BLaER1 (cell line): ENCODE measurements around the gene RDH8.

Experiments used
- H3K27ac ChIP-seq: shearing (Covaris generic); formaldehyde crosslinking; 2 replicates; pipeline ENCODE4 v1.8.1; 2022
- H3K27me3 ChIP-seq: shearing (Covaris generic); formaldehyde crosslinking; 2 replicates; pipeline ENCODE4 v1.8.1; 2022
- H3K36me3 ChIP-seq: shearing (Covaris generic); formaldehyde crosslinking; 2 replicates; pipeline ENCODE4 v1.8.1; 2022
- H3K4me1 ChIP-seq: shearing (Covaris generic); formaldehyde crosslinking; 2 replicates; pipeline ENCODE4 v1.8.1; 2022
- H3K4me2 ChIP-seq: shearing (Covaris generic); formaldehyde crosslinking; 2 replicates; pipeline ENCODE4 v1.8.1; 2022
- H3K4me3 ChIP-seq: shearing (Covaris generic); formaldehyde crosslinking; 2 replicates; pipeline ENCODE4 v1.8.1; 2022
- H3K9ac ChIP-seq: shearing (Covaris generic); formaldehyde crosslinking; 2 replicates; pipeline ENCODE4 v1.8.1; 2022
- H3K9me3 ChIP-seq: shearing (Covaris generic); formaldehyde crosslinking; 2 replicates; pipeline ENCODE4 v1.8.1; 2022
- H4K20me1 ChIP-seq: shearing (Covaris generic); formaldehyde crosslinking; 2 replicates; pipeline ENCODE4 v1.8.1; 2022
- Cebpa-rat ChIP-seq: shearing (Covaris generic); IDR thresholded peaks from 2 replicates; pipeline ENCODE4 v1.8.1; 2022

RDH8 gene

DNA sequence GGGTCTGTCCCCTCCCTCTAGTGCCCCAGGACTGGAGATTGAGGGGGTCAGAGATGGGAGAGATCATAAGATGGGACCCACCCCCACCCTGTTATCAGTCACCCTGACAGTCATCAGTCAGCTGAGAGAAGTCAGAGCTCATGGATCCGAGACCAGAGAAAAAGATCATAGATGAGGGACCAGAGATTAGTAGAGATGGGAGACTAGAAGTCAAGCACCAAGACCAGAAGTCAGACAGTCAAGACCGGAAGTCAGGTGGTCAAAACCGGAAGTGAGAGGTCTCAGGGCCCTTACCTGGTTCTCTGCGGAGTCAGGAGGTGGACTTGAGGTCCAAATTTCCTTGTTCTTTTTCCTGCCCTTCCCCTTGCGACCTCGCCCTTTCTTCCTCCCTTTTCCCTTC lies 10.0 kb upstream of the RDH8 start:
- Histone ChIP-seq H3K4me2 (no peak overlapping the region), H3K27me3 (no peaks in the 10 kb centered on the region), H3K9ac (no peak overlapping the region)

DNA sequence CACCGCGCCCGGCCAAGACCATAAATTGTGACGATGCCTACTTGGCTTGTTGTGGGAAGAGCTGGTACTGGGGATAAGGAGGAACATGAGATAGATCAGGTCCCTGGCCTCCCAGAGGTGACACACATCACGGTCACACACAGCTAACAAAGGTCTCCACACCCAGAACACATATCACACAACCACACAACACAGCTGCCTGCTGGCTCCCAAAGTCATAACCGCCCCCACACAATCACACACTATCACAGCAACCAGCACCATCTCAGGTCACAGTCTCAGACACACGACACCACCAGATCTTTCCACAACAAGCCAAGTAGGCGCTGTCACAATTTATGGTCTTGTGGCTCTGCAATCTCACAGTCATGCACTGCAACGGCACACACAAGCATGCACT lies 8.7 kb upstream of the RDH8 start:
- peaks cover 60% of the 10 kb centered on the region for H3K4me1 ChIP-seq
- no peak overlapping the region for H3K27ac ChIP-seq
- H3K27me3 ChIP-seq: peaks cover under 1% of the 10 kb centered on the region; the same call in 1 of the 2 replicates
- no peak overlapping the region for H3K9ac ChIP-seq
- no peaks in the 10 kb centered on the region for H3K9me3 ChIP-seq
- no peak overlapping the region for H3K4me3 ChIP-seq
- H3K4me2 ChIP-seq: 0 out of 2 replicates have a peak overlapping the region, but pooled peaks have one; percentile 75
- no peaks in the 10 kb centered on the region for H4K20me1 ChIP-seq
- no peaks in the 10 kb centered on the region for H3K36me3 ChIP-seq
- TF ChIP-seq Cebpa-rat: no peak

More for the DNA sequence above, 10.0 kb upstream of the RDH8 start:
- Histone ChIP-seq H3K27ac (no peak overlapping the region), H3K4me1 (peaks cover 49% of the 10 kb centered on the region), H3K4me3 (no peak overlapping the region), H3K9me3 (no peaks in the 10 kb centered on the region), H3K36me3 (no peaks in the 10 kb centered on the region), H4K20me1 (no peaks in the 10 kb centered on the region)
- no peak for TF ChIP-seq Cebpa-rat

DNA sequence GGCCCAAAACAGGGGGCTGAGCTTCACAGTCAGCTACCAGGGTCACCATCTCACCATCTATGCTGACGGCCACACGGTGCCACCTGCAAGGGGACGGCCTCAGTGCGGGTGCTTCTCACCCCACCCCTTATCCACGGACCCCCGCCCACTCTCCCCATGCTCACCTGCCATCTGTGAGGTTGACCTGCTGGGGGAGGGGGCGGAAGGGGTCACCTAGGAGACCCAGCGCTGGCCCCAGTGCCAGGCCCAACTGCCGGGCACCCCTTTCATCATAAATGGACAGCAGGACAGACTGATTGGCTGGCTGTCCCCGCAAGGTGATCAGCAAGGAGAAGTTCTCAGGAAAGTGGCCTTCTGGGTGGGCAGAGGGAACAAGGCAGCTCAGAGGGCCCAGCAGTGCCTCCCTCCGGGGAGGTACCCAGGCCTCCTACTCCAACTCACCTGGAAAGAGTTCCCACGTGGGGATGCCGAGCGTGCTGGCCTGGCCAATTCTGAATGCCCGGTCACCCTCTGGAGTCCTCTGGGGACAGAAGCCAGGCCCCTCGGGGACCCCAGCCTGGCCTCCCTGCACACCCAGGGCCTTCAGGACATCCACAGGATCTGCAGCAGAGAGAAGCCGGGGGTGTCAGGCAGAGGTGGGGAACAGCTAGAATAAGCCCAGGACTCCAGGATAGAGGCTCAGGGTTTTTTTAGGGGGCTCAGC lies 7.5 kb upstream of the RDH8 start:
- H3K27me3 ChIP-seq: peaks cover 11% of the 10 kb centered on the region
- H3K9me3 ChIP-seq: no peaks in the 10 kb centered on the region
- H3K4me1 ChIP-seq: peaks cover 60% of the 10 kb centered on the region
- no peak overlapping the region; the same call in 1 of the 2 replicates for H3K9ac ChIP-seq
- no peaks in the 10 kb centered on the region; the same call in 1 of the 2 replicates for H4K20me1 ChIP-seq
- no peaks in the 10 kb centered on the region for H3K36me3 ChIP-seq
- H3K27ac ChIP-seq: peak overlapping the region; percentile 36; the same call in 1 of the 2 replicates
- H3K4me2 ChIP-seq: peak overlapping the region; percentile 75
- no peak for TF ChIP-seq Cebpa-rat
- H3K4me3 ChIP-seq: no peak overlapping the region

DNA sequence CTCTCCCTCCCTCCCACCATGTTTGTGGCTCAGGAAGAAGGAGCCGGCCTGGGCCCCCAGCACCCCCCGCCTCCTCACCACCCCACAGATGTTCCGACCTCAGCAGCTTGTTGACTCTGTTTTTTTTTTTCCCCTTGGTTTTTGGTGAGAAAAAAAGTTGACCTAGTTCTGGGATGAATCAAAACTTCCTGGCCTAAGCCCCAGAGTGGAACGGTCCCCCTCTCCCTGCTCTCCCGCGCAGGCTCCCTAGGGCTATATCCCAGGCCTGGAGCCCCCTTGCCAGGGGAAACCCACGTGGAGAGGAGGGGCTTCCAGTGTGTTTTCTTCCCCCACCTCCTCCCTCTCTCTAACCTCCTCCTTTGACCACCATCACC lies 7.0 kb upstream of the RDH8 start:
- no peak for TF ChIP-seq Cebpa-rat
- no peaks in the 10 kb centered on the region; the same call in 1 of the 2 replicates for H4K20me1 ChIP-seq
- peak overlapping the region; percentile 36 for H3K27ac ChIP-seq
- H3K9me3 ChIP-seq: no peaks in the 10 kb centered on the region
- H3K4me1 ChIP-seq: peaks cover 60% of the 10 kb centered on the region
- H3K9ac ChIP-seq: no peak overlapping the region; the same call in 1 of the 2 replicates
- H3K36me3 ChIP-seq: no peaks in the 10 kb centered on the region
- no peak overlapping the region for H3K4me3 ChIP-seq
- H3K4me2 ChIP-seq: peak overlapping the region; percentile 75
- peaks cover 17% of the 10 kb centered on the region for H3K27me3 ChIP-seq

DNA sequence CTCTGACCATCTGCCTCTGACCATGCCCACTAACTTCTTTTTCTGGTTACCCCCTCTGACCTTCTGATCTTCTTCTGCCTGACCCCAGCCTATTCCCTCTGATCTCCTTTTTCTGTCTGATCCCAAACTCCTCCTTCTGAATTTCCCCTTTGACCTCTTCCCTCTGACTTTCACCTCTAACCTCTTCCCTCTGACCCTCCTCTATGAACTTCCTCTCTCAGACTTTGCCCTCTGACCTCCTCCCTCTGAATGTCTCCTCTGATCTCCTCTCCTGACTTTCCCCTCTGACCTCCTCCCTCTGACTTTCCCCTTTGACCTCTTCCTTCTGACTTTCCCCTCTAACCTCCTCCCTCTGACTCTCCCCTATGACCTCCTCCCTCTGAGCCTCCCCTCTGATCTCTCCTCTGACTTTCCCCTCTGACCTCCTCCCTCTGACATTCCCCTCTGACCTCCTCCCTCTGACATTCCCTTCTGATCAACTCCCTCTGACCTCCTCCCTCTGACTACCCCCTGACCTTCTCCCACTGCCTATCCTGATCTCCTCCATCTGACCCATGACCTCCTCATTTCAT lies 6.4 kb upstream of the RDH8 start:
- Histone ChIP-seq H3K4me3 (no peak overlapping the region; the same call in 1 of the 2 replicates), H3K27ac (peak overlapping the region; percentile 36), H3K27me3 (peaks cover 22% of the 10 kb centered on the region), H3K9ac (no peak overlapping the region; the same call in 1 of the 2 replicates), H3K4me1 (peaks cover 61% of the 10 kb centered on the region), H4K20me1 (peaks cover 2% of the 10 kb centered on the region; the same call in 1 of the 2 replicates), H3K4me2 (peak overlapping the region; percentile 75), H3K9me3 (no peaks in the 10 kb centered on the region), H3K36me3 (no peaks in the 10 kb centered on the region)
- TF ChIP-seq Cebpa-rat: no peak

DNA sequence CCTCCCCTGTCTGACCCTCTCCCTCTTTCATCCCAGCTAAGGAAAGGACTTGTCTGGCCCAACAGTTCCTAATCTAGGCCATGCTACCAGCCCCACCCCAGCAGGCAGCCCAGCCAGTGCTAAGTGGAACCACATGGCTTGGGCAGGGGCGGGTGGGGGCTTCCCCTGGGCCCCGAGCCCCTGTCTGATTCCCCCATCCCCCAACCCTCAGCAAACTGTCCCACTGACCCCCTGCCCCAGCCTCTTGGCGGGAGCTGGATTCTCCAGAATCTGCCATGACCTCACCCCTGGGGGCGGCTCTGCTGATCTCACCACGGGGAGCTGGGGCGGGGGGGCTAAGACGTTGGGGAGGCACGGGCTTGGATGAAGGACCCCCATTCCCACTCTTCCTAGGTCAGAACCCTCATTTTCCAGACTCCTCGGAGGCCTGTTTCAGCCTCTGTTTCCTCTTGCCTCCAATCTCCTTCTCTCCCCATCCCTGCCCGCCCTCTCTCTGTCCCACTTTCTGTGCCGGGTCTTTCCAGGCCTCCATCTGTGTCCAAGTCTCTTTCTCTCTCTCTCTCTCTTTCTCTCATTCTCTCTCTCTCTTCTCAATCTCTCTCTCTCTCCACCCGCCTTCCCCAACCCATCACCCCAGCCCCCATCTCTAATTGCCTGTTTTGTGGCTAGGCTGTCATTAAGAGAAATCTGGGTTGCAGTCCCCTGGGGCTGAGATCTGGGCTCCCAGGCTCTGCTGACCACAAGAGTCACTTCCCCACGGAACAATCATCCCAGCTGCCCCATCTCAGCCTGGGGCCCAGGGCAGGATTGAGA lies 5.7 kb upstream of the RDH8 start:
- TF ChIP-seq Cebpa-rat: no peak
- Histone ChIP-seq H3K4me2 (peak overlapping the region; percentile 75), H3K27me3 (peaks cover 26% of the 10 kb centered on the region), H3K4me1 (peaks cover 66% of the 10 kb centered on the region), H3K9me3 (no peaks in the 10 kb centered on the region), H3K9ac (no peak overlapping the region), H3K4me3 (no peak overlapping the region), H3K36me3 (no peaks in the 10 kb centered on the region), H3K27ac (no peak overlapping the region), H4K20me1 (peaks cover 7% of the 10 kb centered on the region; the same call in 1 of the 2 replicates)

DNA sequence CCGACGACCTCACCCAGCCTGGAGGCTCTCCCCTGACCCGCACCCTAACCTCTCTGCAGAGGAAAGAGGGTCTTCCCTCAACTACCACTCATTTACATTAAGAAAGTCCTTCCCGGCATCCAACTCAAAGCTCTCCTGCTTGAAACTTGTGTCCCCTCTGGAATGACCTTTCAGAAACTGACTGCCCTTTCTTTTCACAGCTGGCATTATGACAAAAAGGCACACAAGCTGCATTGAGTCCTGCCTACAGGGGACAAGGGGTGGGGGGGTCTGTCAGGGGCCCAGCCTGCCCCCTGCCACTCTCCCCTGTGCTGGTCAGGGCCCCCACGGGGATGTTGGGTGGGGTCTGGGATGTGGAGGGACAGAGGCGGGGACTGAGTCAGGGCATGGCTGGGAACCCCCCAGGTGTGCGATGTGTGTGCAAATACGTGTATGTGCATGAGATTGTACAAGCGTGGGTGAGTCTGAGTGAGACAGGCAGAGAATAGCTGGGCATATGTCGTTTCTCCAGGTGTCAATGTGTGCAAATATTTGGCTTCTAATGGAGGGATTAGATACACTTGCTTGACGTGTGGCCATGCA lies 5.0 kb upstream of the RDH8 start:
- H3K4me2 ChIP-seq: peak overlapping the region; percentile 75
- peaks cover 26% of the 10 kb centered on the region for H3K27me3 ChIP-seq
- H3K27ac ChIP-seq: no peak overlapping the region
- H3K4me1 ChIP-seq: peaks cover 66% of the 10 kb centered on the region
- TF ChIP-seq Cebpa-rat: no peak
- no peak overlapping the region for H3K9ac ChIP-seq
- no peak overlapping the region for H3K4me3 ChIP-seq
- no peaks in the 10 kb centered on the region for H3K36me3 ChIP-seq
- H3K9me3 ChIP-seq: no peaks in the 10 kb centered on the region
- peaks cover 7% of the 10 kb centered on the region; the same call in 1 of the 2 replicates for H4K20me1 ChIP-seq

DNA sequence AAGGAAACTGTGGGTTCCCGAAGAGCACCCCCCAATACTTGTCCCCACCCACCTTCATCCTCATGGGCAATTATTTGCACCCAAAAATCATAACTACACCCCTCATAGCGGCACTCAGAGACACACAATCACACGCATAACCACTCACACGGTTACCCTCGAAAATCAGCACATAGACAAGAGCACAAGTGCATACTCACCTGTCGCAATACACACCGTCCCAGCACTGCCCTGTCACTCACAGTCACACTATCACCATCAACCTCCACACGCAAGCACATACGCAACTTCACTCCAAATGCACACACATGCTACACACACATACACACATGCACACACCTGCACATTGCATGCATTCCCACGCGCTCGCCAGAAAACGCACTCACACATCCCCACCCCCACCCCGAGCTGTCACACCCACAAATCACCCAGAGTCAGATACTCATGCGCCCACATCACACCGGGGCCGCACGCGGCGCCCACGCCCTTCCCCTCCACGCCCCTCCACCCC lies 3.5 kb upstream of the RDH8 start:
- H3K4me3 ChIP-seq: no peak overlapping the region

DNA sequence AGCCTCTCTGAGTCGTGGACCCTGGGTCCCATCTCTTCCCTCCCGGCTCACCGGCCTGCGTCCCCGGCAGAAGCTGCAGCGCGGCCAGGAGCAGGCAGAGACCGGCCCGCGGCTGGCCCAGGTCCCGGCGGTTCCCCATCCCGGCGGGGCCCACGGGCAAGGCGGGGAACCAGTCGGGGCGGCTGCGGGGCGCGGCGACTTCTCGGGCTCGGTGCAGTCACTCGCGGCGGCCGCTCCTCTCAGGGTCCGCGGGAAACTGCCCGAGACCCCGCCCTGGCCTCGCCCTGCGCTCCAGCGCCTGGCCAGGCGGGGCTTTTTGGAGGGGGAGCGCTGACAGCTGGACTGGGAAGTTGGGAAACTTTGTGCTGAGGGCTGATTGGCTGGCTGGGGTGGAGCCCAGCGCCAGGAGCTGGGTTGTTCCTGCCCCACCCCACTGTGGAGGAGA lies 3.0 kb upstream of the RDH8 start, which contains the start of gene COL5A3:
TSS of gene COL5A3 (minus strand) at position 258 of the 445 bp plus-strand sequence. CDS start at position 139, 119 bp downstream.
- Histone ChIP-seq H3K9ac (no peak within 1 kb of the TSS), H3K9me3 (no peaks in the 10 kb centered on the region), H3K4me3 (no peak within 1 kb of the TSS), H3K4me2 (peak within 1 kb of the TSS; percentile 75), H3K27me3 (peaks cover 26% of the 10 kb centered on the region), H4K20me1 (peaks cover 7% of the 10 kb centered on the region; the same call in 1 of the 2 replicates), H3K27ac (no peak within 1 kb of the TSS), H3K4me1 (peaks cover 51% of the 10 kb centered on the region), H3K36me3 (no peaks in the 10 kb centered on the region)
- TF ChIP-seq Cebpa-rat: no peak

More for the DNA sequence above, 3.5 kb upstream of the RDH8 start:
- no peaks in the 10 kb centered on the region for H3K9me3 ChIP-seq
- peaks cover 56% of the 10 kb centered on the region for H3K4me1 ChIP-seq
- H3K27ac ChIP-seq: no peak overlapping the region
- no peaks in the 10 kb centered on the region for H3K36me3 ChIP-seq
- no peak overlapping the region for H3K4me2 ChIP-seq
- no peak for TF ChIP-seq Cebpa-rat
- H4K20me1 ChIP-seq: peaks cover 7% of the 10 kb centered on the region; the same call in 1 of the 2 replicates
- H3K27me3 ChIP-seq: peaks cover 26% of the 10 kb centered on the region
- no peak overlapping the region for H3K9ac ChIP-seq
